Endothelial cell of umbilical vein (primary cell): ENCODE measurements around the gene LSM3. TPM values are rescaled to one million over a fixed set of nuclear protein-coding genes. Genes with fewer than 3 reads are reported as not detected.

Experiments used
- BruUV-seq: library from RNA; stranded (reverse); fragments of 400-500 nt; replicated peaks from 2 replicates; lab custom pipeline; 2021; lab: Mats Ljungman, UMichigan
- CTCF ChIA-PET: fragments of 300-600, 350-600 bp; sonication (Branson Sonifier 250); formaldehyde crosslinking; loops from one replicate; lab custom pipeline; 2021; ENCODE audit warnings: antibody characterized with exemption, inconsistent platforms; lab: Charles Lee
- POLR2A ChIA-PET: fragments of 300-600, 350-600 bp; sonication (Branson Sonifier 250); formaldehyde crosslinking; loops from one replicate; lab custom pipeline; 2021; ENCODE audit warnings: antibody characterized with exemption, inconsistent platforms; lab: Charles Lee
- DNase-seq: peaks from one replicate; pipeline ENCODE4 v3.0.0-alpha.2; 2011; ENCODE audit warnings: low read depth, low spot score
- FAIRE-seq: peaks from 2 replicates; lab custom pipeline; 2011; peaks lifted over from hg19 to GRCh38; lab: Jason Lieb, UNC
- H2AFZ ChIP-seq: 2 replicates; pipeline ENCODE4 v1.6.0; 2012; ENCODE audit warnings: low read depth, low read length, control low read depth, inconsistent platforms
- H3K27ac ChIP-seq: 2 replicates; pipeline ENCODE4 v1.5.1; 2011; ENCODE audit warnings: low read depth, mild to moderate bottlenecking, control low read depth, low read length, moderate library complexity; ENCODE audit not compliant: insufficient read depth
- H3K27me3 ChIP-seq, 2 experiments: 2 replicates each; pipeline versions ENCODE4 v1.6.0 to v1.6.1; 2011; ENCODE audit warnings: low read length in 2 of 2, mixed read lengths in 1 of 2; ENCODE audit not compliant: control insufficient read depth in 2 of 2, insufficient read depth in 2 of 2
- H3K36me3 ChIP-seq, 2 experiments: 2 replicates in 1 of 2; 3 replicates in 1 of 2; pipeline ENCODE4 v1.5.1; 2011; ENCODE audit warnings: low read length in 2 of 2, mild to moderate bottlenecking in 1 of 2, moderate library complexity in 1 of 2; ENCODE audit not compliant: control insufficient read depth in 2 of 2, insufficient read depth in 2 of 2; ENCODE audit errors: extremely low read depth in 1 of 2
- H3K4me1 ChIP-seq: 3 replicates; pipeline ENCODE4 v1.5.1; 2011; ENCODE audit warnings: mild to moderate bottlenecking, low read length; ENCODE audit not compliant: control insufficient read depth, insufficient read depth; ENCODE audit errors: extremely low read depth
- H3K4me2 ChIP-seq: 2 replicates; pipeline ENCODE4 v1.6.1; 2011; ENCODE audit warnings: low read length, control low read depth, mixed read lengths; ENCODE audit not compliant: insufficient read depth
- H3K4me3 ChIP-seq, 3 experiments: fragments of 200-600 bp in 1 of 3; sonication (generic), shearing (Covaris generic) in 1 of 3; replicated peaks in 1 of 3; 2 replicates each; pipeline ENCODE4 v1.5.1; 2011 to 2016; ENCODE audit warnings: control low read depth in 3 of 3, low read length in 3 of 3, mild to moderate bottlenecking in 2 of 3, inconsistent platforms in 1 of 3, low read depth in 1 of 3, moderate library complexity in 1 of 3; ENCODE audit not compliant: insufficient read depth in 1 of 3
- H3K79me2 ChIP-seq: 2 replicates; pipeline ENCODE4 v1.6.0; 2012; ENCODE audit warnings: low read length, inconsistent platforms; ENCODE audit not compliant: control insufficient read depth, insufficient read depth
- H3K9ac ChIP-seq: replicated peaks from 2 replicates; pipeline ENCODE3; 2011; ENCODE audit warnings: low read length, control low read depth; ENCODE audit not compliant: insufficient read depth; ENCODE audit errors: extremely low read depth
- H3K9me1 ChIP-seq: replicated peaks from 3 replicates; pipeline ENCODE4 v1.6.0; 2011; ENCODE audit warnings: mild to moderate bottlenecking, low read length; ENCODE audit not compliant: control insufficient read depth, insufficient read depth; ENCODE audit errors: extremely low read depth
- H3K9me3 ChIP-seq: replicated peaks from 2 replicates; pipeline ENCODE4 v1.5.1; 2012; ENCODE audit warnings: low read length, inconsistent platforms; ENCODE audit not compliant: control insufficient read depth, insufficient read depth
- H4K20me1 ChIP-seq: replicated peaks from 2 replicates; pipeline ENCODE3; 2011; ENCODE audit warnings: mild to moderate bottlenecking, low read length; ENCODE audit not compliant: control insufficient read depth, insufficient read depth; ENCODE audit errors: extremely low read depth
- EZH2 ChIP-seq: IDR thresholded peaks from 2 replicates; pipeline ENCODE4 v1.6.1; 2012; ENCODE audit warnings: borderline replicate concordance, low read depth, mild to moderate bottlenecking, moderate library complexity, low read length, inconsistent platforms; ENCODE audit not compliant: severe bottlenecking
- FOS ChIP-seq: IDR thresholded peaks from 2 replicates; pipeline ENCODE4 v1.6.1; 2011; ENCODE audit warnings: mild to moderate bottlenecking, low read length, moderate library complexity, borderline replicate concordance; ENCODE audit not compliant: insufficient read depth
- GATA2 ChIP-seq: IDR thresholded peaks from 2 replicates; pipeline ENCODE4 v1.7.0; 2011; ENCODE audit warnings: low read depth, mild to moderate bottlenecking, moderate library complexity, mixed read lengths, low read length; ENCODE audit not compliant: insufficient read length, insufficient read depth
- JUN ChIP-seq: IDR thresholded peaks from 2 replicates; pipeline ENCODE4 v1.6.1; 2011; ENCODE audit warnings: borderline replicate concordance, low read depth; ENCODE audit not compliant: insufficient read length, insufficient read depth
- MAX ChIP-seq: IDR thresholded peaks from 2 replicates; pipeline ENCODE4 v1.6.1; 2011; ENCODE audit not compliant: insufficient read depth, insufficient read length
- MYC ChIP-seq: IDR thresholded peaks from one replicate; pipeline ENCODE4 v1.6.1; 2011; ENCODE audit warnings: mild to moderate bottlenecking, low read depth, low read length
- POLR2A ChIP-seq: IDR thresholded peaks from 2 replicates; pipeline ENCODE4 v1.6.1; 2012; ENCODE audit warnings: low read depth, mild to moderate bottlenecking, control low read depth, low read length
- POLR2AphosphoS5 ChIP-seq: IDR thresholded peaks from 2 replicates; pipeline ENCODE4 v1.6.1; 2012; ENCODE audit warnings: low read depth, mild to moderate bottlenecking, control low read depth, low read length, moderate library complexity; ENCODE audit not compliant: insufficient read depth
- dilution Hi-C: fragments of 300-500 bp; cut with MboI; formaldehyde crosslinking; loops from one replicate; pipeline ENCODE4 v1.15.0; 2019; ENCODE audit warnings: low sequenced_read_pairs; ENCODE audit not compliant: extremely low pct_ligation_motif_present
- intact Hi-C: fragments of 100-400 bp; cut with micrococcal nuclease; formaldehyde crosslinking; loops from one replicate; pipeline ENCODE4 v1.10.0; 2022
- polyA plus RNA-seq, 4 experiments: library from polyadenylated mRNA; depleted of rRNA in 3 of 4; stranded (reverse) in 3 of 4; unstranded in 1 of 4; fragments of >200 nt; gene quantifications; 2 replicates each; pipeline versions ENCODE4 v1.2.1 to v1.2.3, GENCODE V29; 2011 to 2012; ENCODE audit warnings: missing spikeins in 1 of 4
- total RNA-seq: library from RNA; stranded (reverse); gene quantifications from 2 replicates; pipeline ENCODE4 v1.2.3, GENCODE V29; 2021
- TF ChIP-seq, protein P1 (sequence below), 2 donors: IDR thresholded peaks; 1 replicate in 1 of 2; 2 replicates in 1 of 2; pipeline ENCODE4 v1.5.1; 2011; ENCODE audit warnings: low read length in 2 of 2, mild to moderate bottlenecking in 2 of 2, moderate library complexity in 2 of 2, control low read depth in 1 of 2, inconsistent platforms in 1 of 2, low read depth in 1 of 2; ENCODE audit not compliant: insufficient read depth in 1 of 2; ENCODE audit errors: extremely low read depth in 1 of 2

LSM3 gene
- total and polyA plus RNA-seq, 2 donors (not counting 3 experiments of a cell fraction or from before 2014, with no cell fraction given), result 4.4 to 13.0 TPM

DNA sequence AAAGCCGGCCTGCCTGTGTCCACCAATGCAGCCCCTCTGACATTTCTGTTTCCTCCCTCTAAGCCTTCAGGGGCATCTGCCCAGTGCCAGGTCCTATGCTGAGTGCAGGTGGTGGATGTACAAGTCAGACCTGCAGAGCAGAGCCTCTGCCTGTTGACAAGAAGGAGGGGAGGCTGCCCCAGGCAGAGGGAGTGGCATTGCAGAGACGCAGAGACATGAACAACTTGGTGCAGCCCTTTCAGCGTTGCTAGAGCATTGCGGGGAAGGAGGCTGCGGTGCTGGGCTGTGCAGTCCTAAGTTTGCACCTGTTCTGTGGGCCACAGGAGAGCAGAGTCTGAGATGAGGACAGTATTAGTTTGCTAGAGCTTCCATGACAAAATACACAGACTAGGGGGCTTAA is 65.2 kb downstream of the LSM3 start:
- intact Hi-C loops (no loop called here), dilution Hi-C loops (no loop called here)
- H3K9me1 ChIP-seq, result no peaks in the 10 kb centered on the region
- CTCF ChIA-PET, result interaction anchor here (1.9 kb wide), 1 partner anchor 40 kb away, joined by 5 read pairs; no protein-coding TSS in a partner anchor
- DNase-seq (no peak), FAIRE-seq (no peak)
- POLR2A ChIA-PET, result no interaction called here
- no peaks in the 10 kb centered on the region for H3K36me3 ChIP-seq
- no peak overlapping the region for H2AFZ ChIP-seq
- no peak overlapping the region for H3K27ac ChIP-seq
- no peak overlapping the region for H3K4me2 ChIP-seq
- H3K9ac ChIP-seq, result no peak overlapping the region
- H3K4me1 ChIP-seq, result no peaks in the 10 kb centered on the region
- no peaks in the 10 kb centered on the region for H4K20me1 ChIP-seq
- H3K9me3 ChIP-seq, result no peaks in the 10 kb centered on the region
- no peak for TF ChIP-seq POLR2AphosphoS5
- TF ChIP-seq FOS, result no peak
- no peak for TF ChIP-seq POLR2A
- no peak for TF ChIP-seq JUN
- no peak for TF ChIP-seq MYC
- no peak for TF ChIP-seq GATA2
- TF ChIP-seq MAX, result no peak
- TF ChIP-seq, protein P1, sequence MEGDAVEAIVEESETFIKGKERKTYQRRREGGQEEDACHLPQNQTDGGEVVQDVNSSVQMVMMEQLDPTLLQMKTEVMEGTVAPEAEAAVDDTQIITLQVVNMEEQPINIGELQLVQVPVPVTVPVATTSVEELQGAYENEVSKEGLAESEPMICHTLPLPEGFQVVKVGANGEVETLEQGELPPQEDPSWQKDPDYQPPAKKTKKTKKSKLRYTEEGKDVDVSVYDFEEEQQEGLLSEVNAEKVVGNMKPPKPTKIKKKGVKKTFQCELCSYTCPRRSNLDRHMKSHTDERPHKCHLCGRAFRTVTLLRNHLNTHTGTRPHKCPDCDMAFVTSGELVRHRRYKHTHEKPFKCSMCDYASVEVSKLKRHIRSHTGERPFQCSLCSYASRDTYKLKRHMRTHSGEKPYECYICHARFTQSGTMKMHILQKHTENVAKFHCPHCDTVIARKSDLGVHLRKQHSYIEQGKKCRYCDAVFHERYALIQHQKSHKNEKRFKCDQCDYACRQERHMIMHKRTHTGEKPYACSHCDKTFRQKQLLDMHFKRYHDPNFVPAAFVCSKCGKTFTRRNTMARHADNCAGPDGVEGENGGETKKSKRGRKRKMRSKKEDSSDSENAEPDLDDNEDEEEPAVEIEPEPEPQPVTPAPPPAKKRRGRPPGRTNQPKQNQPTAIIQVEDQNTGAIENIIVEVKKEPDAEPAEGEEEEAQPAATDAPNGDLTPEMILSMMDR (IDR thresholded peaks at IDR 0.05; ENCODE audit: extremely low read depth in 1 of 2, insufficient read depth in 1 of 2, low read depth in 1 of 2, low read length in 2 of 2), result no peak
- no peak for TF ChIP-seq EZH2
- no peak overlapping the region for H3K4me3 ChIP-seq
- no TSS peak for BruUV-seq
- no peaks in the 10 kb centered on the region for H3K79me2 ChIP-seq
- H3K27me3 ChIP-seq, result peaks cover 4 to 5% of the 10 kb centered on the region in 2 experiments
